IPS DF 4.7 (cell line): ENCODE results near the gene SYN1.
"Not testable (repeated sequence)": the region's sequence is repeated elsewhere in the genome, so short reads cannot be mapped to it uniquely, and the experiment has no call there.

Source experiments
- DNase-seq: peaks from one replicate; pipeline ENCODE4 v3.0.0-alpha.2; 2013; ENCODE audit warnings: low spot score; ENCODE audit errors: extremely low read depth

The SYN1 gene

GRCh38 chrX:47619486-47620302 is at the start of gene SYN1:
Gene SYN1, minus strand, starts transcription at chrX:47619857. Its CDS starts 129 bp downstream, at chrX:47619728.
- DNase-seq, result no peak

GRCh38 chrX:47665797-47666196 is 46.1 kb upstream of the SYN1 start:
- not testable (repeated sequence) for DNase-seq

DNA sequence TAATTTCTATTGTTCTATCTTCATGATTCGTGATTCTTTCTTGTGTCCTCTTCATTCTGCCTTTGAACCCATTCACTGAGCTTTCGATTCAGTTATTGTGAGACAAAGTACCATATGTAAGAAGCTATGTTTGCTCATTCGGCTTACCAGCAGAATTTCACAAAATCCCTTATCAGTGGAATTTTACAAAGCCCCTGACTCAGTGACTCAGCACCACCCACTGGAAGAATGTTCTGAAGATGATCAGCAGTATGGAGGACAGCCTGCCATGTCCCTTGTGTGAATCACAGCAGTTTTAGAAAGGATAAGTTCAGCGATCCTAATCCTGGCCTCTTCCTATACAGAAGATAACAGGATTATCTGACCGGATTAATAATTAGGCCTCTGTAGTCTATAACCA is 45.1 kb upstream of the SYN1 start:
- DNase-seq, result no peak

DNA sequence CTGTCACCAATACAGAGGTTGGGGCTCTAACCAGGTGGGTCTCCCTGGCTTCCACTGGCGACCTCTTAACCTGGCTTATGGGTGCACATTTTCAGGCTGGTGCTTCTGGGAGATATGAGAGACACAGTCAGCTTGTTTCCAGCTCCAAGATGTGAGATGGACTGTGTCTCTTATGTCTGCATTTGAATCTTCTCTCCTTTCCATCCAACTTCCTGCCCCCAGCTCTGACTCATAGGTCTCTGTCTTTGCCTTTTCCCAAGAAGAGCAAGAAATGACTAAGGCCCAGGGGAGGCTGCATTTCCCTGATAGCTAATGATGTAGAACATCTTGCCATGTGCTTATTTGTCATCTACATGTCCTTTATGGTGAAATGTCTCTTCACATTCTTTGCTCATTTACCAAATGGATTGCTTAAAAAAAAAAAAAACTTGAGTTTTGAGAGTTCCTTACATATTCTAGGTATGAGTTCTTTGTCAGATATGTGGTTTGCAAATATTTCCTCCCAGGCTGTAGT is 42.5 kb upstream of the SYN1 start:
- no peak for DNase-seq

- no peak for DNase-seq
Measured at GRCh38 chrX:47661539-47661938, 41.9 kb upstream of the SYN1 start.

DNA sequence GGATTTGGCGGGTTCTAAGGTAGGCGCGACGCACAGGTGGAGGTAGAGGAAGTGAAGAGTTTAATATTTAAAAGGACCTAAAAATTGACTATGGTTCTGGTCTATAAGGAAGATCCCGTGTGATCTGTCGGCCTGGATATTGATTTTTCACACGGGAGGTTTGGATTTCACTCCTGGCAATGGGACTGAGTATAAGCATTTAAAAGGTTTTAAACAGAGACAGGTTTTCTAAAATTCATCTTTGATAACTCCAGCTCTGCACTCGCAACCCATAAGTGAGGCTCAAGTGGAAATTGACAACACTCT is 39.7 kb upstream of the SYN1 start:
- DNase-seq, result no peak

DNA sequence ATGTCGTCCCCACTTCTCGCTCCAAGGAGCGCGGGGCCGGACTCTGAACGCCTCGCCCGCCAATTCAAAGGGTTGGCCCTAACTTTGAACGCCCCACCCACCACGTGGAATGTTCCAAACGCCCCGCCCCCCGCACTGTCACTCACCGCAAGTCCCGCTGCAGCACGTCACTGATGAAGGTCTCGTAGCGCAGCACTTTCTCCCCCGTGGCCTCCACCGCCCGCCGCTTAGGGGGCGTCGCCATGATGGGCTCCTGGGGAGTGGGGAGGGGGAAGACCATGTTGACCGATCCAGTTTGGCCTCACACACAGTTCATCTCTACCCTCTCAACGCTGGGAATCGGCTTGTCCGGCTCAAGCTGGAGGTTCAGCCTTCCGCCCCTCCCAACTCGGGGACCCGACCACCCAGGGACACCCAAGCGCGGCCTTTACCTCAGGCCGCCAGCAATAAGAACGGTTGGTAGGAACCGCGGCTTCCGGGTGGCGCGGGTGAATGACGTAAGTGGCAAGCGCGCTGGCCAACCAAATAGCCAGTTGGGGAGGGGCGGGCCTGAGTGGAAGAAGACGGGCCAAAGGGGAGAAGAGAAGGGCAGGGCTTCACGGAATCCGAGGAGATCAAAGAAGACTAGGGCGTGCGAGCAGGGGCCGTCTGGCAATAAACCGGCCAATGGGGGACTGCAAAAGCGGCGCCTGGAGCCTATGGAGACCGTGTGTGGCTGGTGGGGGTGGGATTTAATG is 39.2 kb upstream of the SYN1 start, which contains the start of gene UXT:
TSS of gene UXT (minus strand) at position 497 of the 737 bp plus-strand sequence. CDS start at position 244, 253 bp downstream.
- DNase-seq, result no peak

- DNase-seq, result no peak
Measured at GRCh38 chrX:47658301-47658683, 38.6 kb upstream of the SYN1 start.

- DNase-seq, result no peak
Measured at GRCh38 chrX:47651043-47651905, 31.6 kb upstream of the SYN1 start.

DNA sequence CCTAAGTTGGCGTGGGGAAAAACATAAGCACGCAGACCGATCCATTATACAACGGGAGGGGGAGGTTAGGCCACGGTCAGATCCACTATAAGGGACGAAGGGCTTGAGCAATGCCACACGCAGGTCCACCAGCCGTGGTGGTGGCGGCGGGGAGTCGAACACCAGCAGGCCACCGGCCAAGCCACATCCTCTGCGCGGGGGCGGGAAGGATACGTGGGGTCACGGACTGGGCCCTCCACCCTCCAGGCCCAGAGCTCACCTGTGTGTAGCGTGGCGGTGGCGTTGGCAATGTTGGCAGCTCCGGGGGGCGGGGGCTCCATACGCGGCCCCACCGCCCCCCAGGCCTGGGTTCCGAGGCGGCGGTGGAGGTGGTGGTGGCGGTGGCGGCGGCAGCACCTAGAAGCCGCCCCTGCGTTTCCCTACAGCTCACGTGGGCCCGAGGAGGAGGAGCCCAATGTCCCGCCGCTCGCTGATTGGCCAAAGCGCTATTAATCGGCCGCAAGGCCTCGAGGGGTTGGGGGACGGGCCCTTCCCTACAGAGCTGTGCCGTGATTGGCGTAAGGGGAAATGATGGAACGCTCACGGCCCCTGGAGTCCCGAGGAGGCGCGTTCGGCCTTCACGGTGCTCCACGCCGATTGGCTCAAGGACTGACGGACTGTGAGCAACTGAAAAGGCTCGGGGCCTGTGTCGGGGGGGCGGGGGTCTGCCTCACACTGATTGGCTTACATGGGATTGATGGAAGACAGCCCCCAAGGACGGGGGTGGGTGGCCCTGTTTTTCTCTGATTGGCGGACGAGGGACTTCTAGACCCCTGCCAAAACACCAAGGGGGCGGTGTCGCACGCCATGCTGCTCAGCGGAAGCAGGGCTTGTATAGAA is 30.7 kb upstream of the SYN1 start, which contains the start of gene ELK1:
TSS of gene ELK1 (minus strand) at position 400 of the 879 bp plus-strand sequence. CDS start 9,122 bp downstream, outside the sequence.
- DNase-seq, result no peak

- DNase-seq, result no peak
Measured at GRCh38 chrX:47649781-47650163, 30.1 kb upstream of the SYN1 start.

- DNase-seq, result no peak
Measured at GRCh38 chrX:47649271-47649670, 29.6 kb upstream of the SYN1 start.

DNA sequence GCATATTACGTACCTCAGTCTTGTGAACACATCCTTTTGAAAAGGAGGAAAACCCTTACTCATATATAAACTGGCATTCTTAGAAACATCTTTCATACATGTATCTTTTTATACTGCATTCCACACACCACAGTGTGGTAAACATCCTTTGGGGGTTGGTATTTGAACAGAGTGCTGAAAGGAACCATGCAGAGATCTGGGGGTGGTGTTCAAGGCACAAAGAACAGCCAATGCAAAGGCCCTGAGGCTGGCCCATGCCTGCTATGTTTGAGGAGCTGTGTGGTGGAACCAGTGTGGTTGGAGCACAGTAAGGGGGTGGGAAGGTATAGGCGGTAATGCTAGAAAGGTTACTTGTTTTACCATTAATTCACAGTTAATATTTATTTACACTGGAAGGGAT is 28.7 kb upstream of the SYN1 start:
- DNase-seq, result no peak

- no peak for DNase-seq
Measured at GRCh38 chrX:47646636-47647035, 27.0 kb upstream of the SYN1 start.

- no peak for DNase-seq
Measured at GRCh38 chrX:47645530-47645929, 25.9 kb upstream of the SYN1 start.

- no peak for DNase-seq
Measured at GRCh38 chrX:47644557-47645091, 25.0 kb upstream of the SYN1 start.

DNA sequence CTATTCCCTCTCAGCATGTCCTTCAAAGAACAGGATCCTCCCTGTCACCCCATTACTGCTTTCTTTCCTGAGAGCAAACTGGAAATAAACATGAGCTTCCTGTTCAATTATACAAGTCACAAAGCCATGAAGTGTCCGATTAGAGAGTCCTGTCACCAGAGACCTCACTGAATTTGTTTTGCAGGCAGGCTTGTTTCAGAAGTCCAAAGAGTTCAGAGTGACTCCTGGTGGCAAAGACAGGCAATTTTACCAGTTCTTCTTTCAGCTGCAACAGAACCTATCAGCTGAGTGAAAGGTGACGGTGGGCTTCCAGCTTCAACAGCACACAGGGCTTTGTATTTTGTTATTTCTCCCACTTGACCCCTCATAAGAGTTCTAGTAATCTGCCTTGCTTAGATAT is 24.3 kb upstream of the SYN1 start:
- DNase-seq, result no peak

- DNase-seq, result no peak
Measured at GRCh38 chrX:47638816-47639215, 19.2 kb upstream of the SYN1 start.

DNA sequence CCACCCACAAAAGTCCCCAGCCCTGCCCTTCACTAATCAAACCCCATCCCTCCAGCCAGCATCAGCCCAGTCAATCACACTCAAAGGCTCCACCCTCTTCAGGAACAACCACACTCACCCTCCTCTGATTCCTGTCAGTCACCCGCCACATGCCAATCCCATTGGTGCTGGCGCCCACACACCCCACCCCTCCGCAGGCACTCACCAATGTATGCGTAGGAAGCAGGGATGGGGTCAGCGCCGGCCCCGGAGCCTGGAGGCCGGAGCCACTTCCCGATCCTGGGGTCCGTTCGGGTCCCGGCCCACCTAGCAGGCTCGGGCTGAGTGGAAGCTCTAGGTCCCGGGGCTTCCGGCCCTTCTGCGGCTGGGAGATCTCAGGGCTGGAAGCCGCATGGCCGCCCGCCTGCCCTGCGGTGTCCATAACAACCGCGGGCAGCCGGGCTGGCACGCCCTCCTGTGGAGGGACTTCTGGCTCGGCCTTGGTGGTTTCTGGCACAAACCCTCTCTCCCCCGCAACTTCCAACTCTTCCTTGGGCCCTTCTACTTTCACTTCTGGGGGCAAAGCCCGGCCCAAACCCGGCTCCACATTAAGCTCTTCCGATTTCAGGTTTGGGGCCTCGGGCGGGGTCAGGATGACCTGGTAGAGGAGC is 18.0 kb upstream of the SYN1 start:
- DNase-seq, result no peak
